ENCODE results near the gene LRRTM3. TPM values are rescaled to one million over a fixed set of nuclear protein-coding genes. Genes with fewer than 3 reads are reported as not detected.

The LRRTM3 gene
- not detected in 2 replicates for total RNA-seq

GRCh38 chr10:66925896-66926715 is at the start of gene LRRTM3:
TSS of gene LRRTM3 (plus strand) at chr10:66926036.

Data from cardiac ventricle fibroblast (primary cell).